Naive thymus-derived CD8-positive, alpha-beta T cell (primary cell): Measurements from ENCODE around the gene KIRREL3. TPM values are rescaled to one million over a fixed set of nuclear protein-coding genes. Genes with fewer than 3 reads are reported as not detected.

Source experiments
- ATAC-seq, 2 donors: fragments of 150-1000 bp; cut with Tn5 transposase in 1 of 2; sonication (Bioruptor Pico), chemical (Tn5 transposase) in 1 of 2; 1 replicate in 1 of 2; 2 replicates in 1 of 2; pipeline ENCODE4 v1.10.0; 2021; ENCODE audit warnings: mild to moderate bottlenecking in 2 of 2, moderate library complexity in 2 of 2
- POLR2A ChIA-PET: fragments of 350-600 bp; sonication (Branson Sonifier 250); formaldehyde crosslinking; loops from one replicate; lab custom pipeline; 2021; ENCODE audit warnings: antibody characterized with exemption; lab: Charles Lee
- DNase-seq, 10 donors: peaks; one replicate each; pipeline versions ENCODE4 v3.0.0 to v3.0.0-alpha.2; 2020 to 2022
- H3K27ac Mint-ChIP-seq, 10 donors: one replicate each; pipeline ENCODE4 v1.8.0; 2020 to 2022; ENCODE audit warnings: mild to moderate bottlenecking in 10 of 10, mixed read lengths in 10 of 10, moderate library complexity in 4 of 10, inconsistent platforms in 1 of 10
- H3K27me3 Mint-ChIP-seq, 5 donors: one replicate each; pipeline ENCODE4 v1.8.0; 2021 to 2022; ENCODE audit warnings: mixed read lengths in 5 of 5
- H3K36me3 Mint-ChIP-seq, 3 donors: one replicate each; pipeline ENCODE4 v1.8.0; 2020 to 2022; ENCODE audit warnings: mixed read lengths in 3 of 3, mild to moderate bottlenecking in 2 of 3, inconsistent platforms in 1 of 3
- H3K4me1 Mint-ChIP-seq, 4 donors: one replicate each; pipeline ENCODE4 v1.8.0; 2021 to 2022; ENCODE audit warnings: mixed read lengths in 4 of 4
- H3K4me3 Mint-ChIP-seq, 10 donors: one replicate each; pipeline ENCODE4 v1.8.0; 2020 to 2022; ENCODE audit warnings: mild to moderate bottlenecking in 10 of 10, mixed read lengths in 10 of 10, moderate library complexity in 6 of 10, inconsistent platforms in 1 of 10
- H3K9me3 Mint-ChIP-seq, 9 donors: one replicate each; pipeline ENCODE4 v1.8.0; 2020 to 2022; ENCODE audit warnings: mixed read lengths in 9 of 9, mild to moderate bottlenecking in 3 of 9, inconsistent platforms in 1 of 9, moderate library complexity in 1 of 9
- polyA plus RNA-seq, 3 donors: library from polyadenylated mRNA; unstranded; fragments of 300-500 nt; fragmentation: Illumina TruSeq; gene quantifications; one replicate each; pipeline ENCODE4 v1.2.3, GENCODE V29; 2021
- total RNA-seq, 8 experiments: library from RNA in 2 of 8; stranded (reverse) in 2 of 8; gene quantifications; one replicate each; pipeline ENCODE4 v1.2.3 and lab custom pipeline; 2021 to 2026

The KIRREL3 gene
- total and polyA plus RNA-seq, 5 experiments from 2014 or later = not detected

- Mint-ChIP-seq H3K4me3 (no peak overlapping the region), H3K9me3 (peaks cover 0 to 12% (median 0%) of the 10 kb centered on the region in 9 donors), H3K27ac (peak overlapping the region in 2 of 10 donors; percentile 42 to 66), H3K4me1 (no peaks in the 10 kb centered on the region), H3K36me3 (no peaks in the 10 kb centered on the region), H3K27me3 (peaks cover 5 to 28% (median 8%) of the 10 kb centered on the region in 5 donors)
- POLR2A ChIA-PET = no interaction called here
- ATAC-seq (no peak), DNase-seq (no peak)
Observed at GRCh38 chr11:126797457-126798169, 203.0 kb downstream of the KIRREL3 start.

GRCh38 chr11:126793596-126793995 is 207.0 kb downstream of the KIRREL3 start:
- POLR2A ChIA-PET = no interaction called here
- Mint-ChIP-seq H3K9me3 (peaks cover 0 to 14% (median 0%) of the 10 kb centered on the region in 9 donors), H3K4me1 (peaks cover 0 to 2% (median 0%) of the 10 kb centered on the region in 4 donors), H3K4me3 (no peak overlapping the region), H3K27me3 (peaks cover 9 to 28% (median 12%) of the 10 kb centered on the region in 5 donors), H3K36me3 (no peaks in the 10 kb centered on the region), H3K27ac (no peak overlapping the region)
- no peak for DNase-seq
- ATAC-seq = no peak

GRCh38 chr11:126791991-126792390 is 208.6 kb downstream of the KIRREL3 start:
- Mint-ChIP-seq H3K4me1 (peaks cover 0 to 2% (median 0%) of the 10 kb centered on the region in 4 donors), H3K4me3 (no peak overlapping the region), H3K9me3 (peaks cover 0 to 12% (median 0%) of the 10 kb centered on the region in 9 donors), H3K36me3 (no peaks in the 10 kb centered on the region), H3K27me3 (peaks cover 9 to 28% (median 12%) of the 10 kb centered on the region in 5 donors), H3K27ac (no peak overlapping the region)
- no peak for ATAC-seq
- POLR2A ChIA-PET = no interaction called here
- no peak for DNase-seq

GRCh38 chr11:126791446-126791845 is 209.1 kb downstream of the KIRREL3 start:
- ATAC-seq (no peak), DNase-seq (no peak)
- Mint-ChIP-seq H3K4me3 (no peak overlapping the region), H3K9me3 (peaks cover 0 to 12% (median 0%) of the 10 kb centered on the region in 9 donors), H3K27ac (no peak overlapping the region), H3K36me3 (no peaks in the 10 kb centered on the region), H3K4me1 (peaks cover 0 to 2% (median 0%) of the 10 kb centered on the region in 4 donors), H3K27me3 (peaks cover 9 to 28% (median 12%) of the 10 kb centered on the region in 5 donors)
- POLR2A ChIA-PET = no interaction called here

- POLR2A ChIA-PET = no interaction called here
- H3K27ac Mint-ChIP-seq = no peak overlapping the region
Observed at GRCh38 chr11:126790550-126791081, 210.0 kb downstream of the KIRREL3 start.

GRCh38 chr11:126782810-126783209 is 217.8 kb downstream of the KIRREL3 start:
- Mint-ChIP-seq H3K36me3 (no peaks in the 10 kb centered on the region), H3K4me3 (no peak overlapping the region), H3K27me3 (peaks cover 4 to 30% (median 11%) of the 10 kb centered on the region in 5 donors), H3K27ac (no peak overlapping the region), H3K9me3 (no peaks in the 10 kb centered on the region), H3K4me1 (no peaks in the 10 kb centered on the region)
- ATAC-seq (no peak), DNase-seq (no peak)
- POLR2A ChIA-PET = no interaction called here

More at GRCh38 chr11:126790550-126791081, 210.0 kb downstream of the KIRREL3 start:
- DNase-seq = no peak
- Mint-ChIP-seq H3K9me3 (peaks cover 0 to 12% (median 0%) of the 10 kb centered on the region in 9 donors), H3K36me3 (no peaks in the 10 kb centered on the region), H3K4me3 (no peak overlapping the region), H3K4me1 (peaks cover 0 to 2% (median 0%) of the 10 kb centered on the region in 4 donors), H3K27me3 (peaks cover 9 to 28% (median 11%) of the 10 kb centered on the region in 5 donors)
- no peak for ATAC-seq

GRCh38 chr11:126781942-126782341 is 218.6 kb downstream of the KIRREL3 start:
- no peaks in the 10 kb centered on the region for H3K4me1 Mint-ChIP-seq
- H3K27me3 Mint-ChIP-seq = peaks cover 4 to 30% (median 11%) of the 10 kb centered on the region in 5 donors
- no peaks in the 10 kb centered on the region for H3K9me3 Mint-ChIP-seq
- POLR2A ChIA-PET = no interaction called here
- no peak overlapping the region for H3K4me3 Mint-ChIP-seq
- no peaks in the 10 kb centered on the region for H3K36me3 Mint-ChIP-seq
- ATAC-seq = no peak
- H3K27ac Mint-ChIP-seq = no peak overlapping the region
- no peak for DNase-seq

GRCh38 chr11:126776119-126776518 is 224.5 kb downstream of the KIRREL3 start:
- Mint-ChIP-seq H3K36me3 (no peaks in the 10 kb centered on the region), H3K27ac (no peak overlapping the region), H3K4me1 (no peaks in the 10 kb centered on the region), H3K4me3 (no peak overlapping the region), H3K9me3 (no peaks in the 10 kb centered on the region), H3K27me3 (peaks cover 8 to 30% (median 16%) of the 10 kb centered on the region in 5 donors)
- POLR2A ChIA-PET = no interaction called here
- ATAC-seq (no peak), DNase-seq (no peak)

- Mint-ChIP-seq H3K4me3 (no peak overlapping the region), H3K36me3 (no peaks in the 10 kb centered on the region), H3K27ac (no peak overlapping the region), H3K9me3 (peaks cover 0 to 9% (median 0%) of the 10 kb centered on the region in 9 donors), H3K27me3 (peaks cover 4 to 25% (median 9%) of the 10 kb centered on the region in 5 donors), H3K4me1 (no peaks in the 10 kb centered on the region)
- no peak for DNase-seq
- POLR2A ChIA-PET = no interaction called here
- no peak for ATAC-seq
Observed at GRCh38 chr11:126772267-126772666, 228.3 kb downstream of the KIRREL3 start.

GRCh38 chr11:126768702-126769101 is 231.9 kb downstream of the KIRREL3 start:
- Mint-ChIP-seq H3K4me3 (no peak overlapping the region), H3K4me1 (no peaks in the 10 kb centered on the region), H3K27ac (no peak overlapping the region), H3K27me3 (peaks cover 1 to 27% (median 3%) of the 10 kb centered on the region in 5 donors), H3K36me3 (no peaks in the 10 kb centered on the region), H3K9me3 (peaks cover 0 to 9% (median 0%) of the 10 kb centered on the region in 9 donors)
- ATAC-seq (no peak), DNase-seq (no peak)
- POLR2A ChIA-PET = no interaction called here

- no peaks in the 10 kb centered on the region for H3K36me3 Mint-ChIP-seq
- peaks cover 0 to 9% (median 0%) of the 10 kb centered on the region in 9 donors for H3K9me3 Mint-ChIP-seq
- no peak overlapping the region for H3K4me3 Mint-ChIP-seq
- peaks cover 0 to 23% (median 0%) of the 10 kb centered on the region in 5 donors for H3K27me3 Mint-ChIP-seq
- no peaks in the 10 kb centered on the region for H3K4me1 Mint-ChIP-seq
- DNase-seq (no peak), ATAC-seq (no peak)
- POLR2A ChIA-PET = no interaction called here
- no peak overlapping the region for H3K27ac Mint-ChIP-seq
Observed at GRCh38 chr11:126766440-126766839, 234.1 kb downstream of the KIRREL3 start.

- no peaks in the 10 kb centered on the region for H3K36me3 Mint-ChIP-seq
- no peak overlapping the region for H3K27ac Mint-ChIP-seq
- no peak for DNase-seq
- no peak overlapping the region for H3K4me3 Mint-ChIP-seq
- H3K4me1 Mint-ChIP-seq = no peaks in the 10 kb centered on the region
- peaks cover 0 to 27% (median 4%) of the 10 kb centered on the region in 5 donors for H3K27me3 Mint-ChIP-seq
- H3K9me3 Mint-ChIP-seq = peaks cover 0 to 9% (median 1%) of the 10 kb centered on the region in 9 donors
- POLR2A ChIA-PET = no interaction called here
- no peak for ATAC-seq
Observed at GRCh38 chr11:126765196-126765595, 235.4 kb downstream of the KIRREL3 start.

GRCh38 chr11:126764231-126764630 is 236.3 kb downstream of the KIRREL3 start:
- Mint-ChIP-seq H3K27me3 (peaks cover 0 to 27% (median 6%) of the 10 kb centered on the region in 5 donors), H3K36me3 (no peaks in the 10 kb centered on the region), H3K4me3 (no peak overlapping the region), H3K9me3 (peaks cover 0 to 9% (median 1%) of the 10 kb centered on the region in 9 donors), H3K27ac (no peak overlapping the region), H3K4me1 (no peaks in the 10 kb centered on the region)
- DNase-seq (no peak), ATAC-seq (no peak)
- POLR2A ChIA-PET = no interaction called here
